Measurements from ENCODE around the gene IGHMBP2.

- TF ChIP-seq CTCF (IDR thresholded peaks at IDR 0.05 in 4 of 5, conservative IDR thresholded peaks at IDR 0.05 in 1 of 5) (no peak), POLR2A (IDR thresholded peaks at IDR 0.05) (no peak)
Measured at GRCh38 chr11:68936676-68937620, 33.3 kb downstream of the IGHMBP2 start.

Measured in gastrocnemius medialis (tissue), 4 donors.